ENCODE measurements around the gene SUDS3. TPM values are rescaled to one million over a fixed set of nuclear protein-coding genes. Genes with fewer than 3 reads are reported as not detected.
A peak's percentile ranks its signal among the peaks of the same experiment; 100 is the strongest.

The SUDS3 gene
- total and polyA plus RNA-seq, 4 donors = 10.9 to 106 (median 17.8) TPM

- no peak overlapping the region for H3K4me3 ChIP-seq
- no peaks in the 10 kb centered on the region for H3K27me3 ChIP-seq (ENCODE audit: control insufficient read depth in 3 of 3, insufficient read depth in 3 of 3, low read length in 2 of 3)
- ATAC-seq (ENCODE audit: insufficient read depth, low FRiP score) (no peak), DNase-seq (peak; percentile 76 to 98 (median 98))
- H3K4me1 ChIP-seq (ENCODE audit: control insufficient read depth in 5 of 5, insufficient read depth in 5 of 5, low read length in 5 of 5) = peaks cover 0 to 26% (median 0%) of the 10 kb centered on the region in 5 donors
- no peaks in the 10 kb centered on the region for H3K9me3 ChIP-seq (ENCODE audit: control insufficient read depth in 4 of 4, insufficient read depth in 3 of 4, low read length in 3 of 4)
- no peak for TF ChIP-seq CTCF (IDR thresholded peaks at IDR 0.05; ENCODE audit: control extremely low read depth, extremely low read depth)
- no peaks in the 10 kb centered on the region for H3K36me3 ChIP-seq (ENCODE audit: control insufficient read depth in 4 of 4, insufficient read depth in 4 of 4, low read length in 4 of 4)
- no peak overlapping the region for H3K27ac ChIP-seq (ENCODE audit: low read depth in 1 of 2, low read length in 1 of 2)
- WGBS, 2 donors = 45 to 75% methylated on average over 6 of the region's 6 CpGs
- H3K9ac ChIP-seq (ENCODE audit: insufficient read depth in 1 of 2, low read length in 2 of 2) = no peak overlapping the region
Measured at GRCh38 chr12:118337194-118337838, 39.0 kb upstream of the SUDS3 start.

- ATAC-seq (ENCODE audit: insufficient read depth, low FRiP score) (no peak), DNase-seq (no peak)
Measured at GRCh38 chr12:118342090-118342489, 34.3 kb upstream of the SUDS3 start.

GRCh38 chr12:118344829-118345228 lies 31.5 kb upstream of the SUDS3 start:
- no peak overlapping the region for H3K4me3 ChIP-seq
- no peaks in the 10 kb centered on the region for H3K27me3 ChIP-seq (ENCODE audit: control insufficient read depth in 3 of 3, insufficient read depth in 3 of 3, low read length in 2 of 3)
- no peaks in the 10 kb centered on the region for H3K36me3 ChIP-seq (ENCODE audit: control insufficient read depth in 4 of 4, insufficient read depth in 4 of 4, low read length in 4 of 4)
- H3K27ac ChIP-seq (ENCODE audit: low read depth in 1 of 2, low read length in 1 of 2) = no peak overlapping the region
- no peak for ATAC-seq (ENCODE audit: insufficient read depth, low FRiP score)
- H3K4me1 ChIP-seq (ENCODE audit: control insufficient read depth in 5 of 5, insufficient read depth in 5 of 5, low read length in 5 of 5) = peaks cover 0 to 6% (median 4%) of the 10 kb centered on the region in 5 donors
- H3K9ac ChIP-seq (ENCODE audit: insufficient read depth in 1 of 2, low read length in 2 of 2) = no peak overlapping the region
- TF ChIP-seq CTCF (IDR thresholded peaks at IDR 0.05; ENCODE audit: control extremely low read depth, extremely low read depth) = no peak
- no peaks in the 10 kb centered on the region for H3K9me3 ChIP-seq (ENCODE audit: control insufficient read depth in 4 of 4, insufficient read depth in 3 of 4, low read length in 3 of 4)
- no peak for DNase-seq

More at GRCh38 chr12:118342090-118342489, 34.3 kb upstream of the SUDS3 start:
- 50 to 57% methylated on average over 2 of the region's 2 CpGs for WGBS, 2 donors
- H3K36me3 ChIP-seq (ENCODE audit: control insufficient read depth in 4 of 4, insufficient read depth in 4 of 4, low read length in 4 of 4) = no peaks in the 10 kb centered on the region
- H3K9ac ChIP-seq (ENCODE audit: insufficient read depth in 1 of 2, low read length in 2 of 2) = no peak overlapping the region
- no peak overlapping the region for H3K4me3 ChIP-seq
- H3K27me3 ChIP-seq (ENCODE audit: control insufficient read depth in 3 of 3, insufficient read depth in 3 of 3, low read length in 2 of 3) = no peaks in the 10 kb centered on the region
- no peaks in the 10 kb centered on the region for H3K9me3 ChIP-seq (ENCODE audit: control insufficient read depth in 4 of 4, insufficient read depth in 3 of 4, low read length in 3 of 4)
- peaks cover 0 to 13% (median 6%) of the 10 kb centered on the region in 5 donors for H3K4me1 ChIP-seq (ENCODE audit: control insufficient read depth in 5 of 5, insufficient read depth in 5 of 5, low read length in 5 of 5)
- H3K27ac ChIP-seq (ENCODE audit: low read depth in 1 of 2, low read length in 1 of 2) = no peak overlapping the region
- TF ChIP-seq CTCF (IDR thresholded peaks at IDR 0.05; ENCODE audit: control extremely low read depth, extremely low read depth) = no peak

- peaks cover 0 to 6% (median 4%) of the 10 kb centered on the region in 5 donors for H3K4me1 ChIP-seq (ENCODE audit: control insufficient read depth in 5 of 5, insufficient read depth in 5 of 5, low read length in 5 of 5)
- H3K36me3 ChIP-seq (ENCODE audit: control insufficient read depth in 4 of 4, insufficient read depth in 4 of 4, low read length in 4 of 4) = no peaks in the 10 kb centered on the region
- 2 to 22% methylated on average over 1 of the region's 1 CpG for WGBS, 2 donors
- ATAC-seq (ENCODE audit: insufficient read depth, low FRiP score) (no peak), DNase-seq (no peak)
- no peaks in the 10 kb centered on the region for H3K9me3 ChIP-seq (ENCODE audit: control insufficient read depth in 4 of 4, insufficient read depth in 3 of 4, low read length in 3 of 4)
- H3K4me3 ChIP-seq = no peak overlapping the region
- no peak overlapping the region for H3K27ac ChIP-seq (ENCODE audit: low read depth in 1 of 2, low read length in 1 of 2)
- TF ChIP-seq CTCF (IDR thresholded peaks at IDR 0.05; ENCODE audit: control extremely low read depth, extremely low read depth) = no peak
- H3K27me3 ChIP-seq (ENCODE audit: control insufficient read depth in 3 of 3, insufficient read depth in 3 of 3, low read length in 2 of 3) = no peaks in the 10 kb centered on the region
- no peak overlapping the region for H3K9ac ChIP-seq (ENCODE audit: insufficient read depth in 1 of 2, low read length in 2 of 2)
Measured at GRCh38 chr12:118345355-118345754, 31.0 kb upstream of the SUDS3 start.
